Ascending aorta (tissue), 2 donors: ENCODE results near the gene RELT. TPM values are rescaled to one million over a fixed set of nuclear protein-coding genes. Genes with fewer than 3 reads are reported as not detected.

Experiments
- DNase-seq, 2 donors: peaks; one replicate each; pipeline ENCODE4 v3.0.0-alpha.2; 2019; ENCODE audit warnings: low spot score in 2 of 2
- H3K27ac ChIP-seq, 2 donors: fragments of 200-600 bp; sonication (generic); one replicate each; pipeline ENCODE4 v1.5.1; 2016 to 2017; ENCODE audit warnings: mild to moderate bottlenecking in 1 of 2
- H3K27me3 ChIP-seq: fragments of 200-600 bp; sonication (generic); one replicate; pipeline ENCODE4 v1.5.1; 2017
- H3K36me3 ChIP-seq, 2 donors: fragments of 200-600 bp; sonication (generic); one replicate each; pipeline ENCODE4 v1.5.1; 2016
- H3K4me1 ChIP-seq, 2 donors: fragments of 200-600 bp; sonication (generic); one replicate each; pipeline ENCODE4 v1.5.1; 2016 to 2017; ENCODE audit warnings: mild to moderate bottlenecking in 1 of 2
- H3K4me3 ChIP-seq, 2 donors: fragments of 200-600 bp; sonication (generic); one replicate each; pipeline ENCODE4 v1.5.1; 2016 to 2017; ENCODE audit warnings: mild to moderate bottlenecking in 1 of 2
- H3K9me3 ChIP-seq, 2 donors: fragments of 200-600 bp; sonication (generic); one replicate each; pipeline ENCODE4 v1.5.1; 2016
- CTCF ChIP-seq, 3 experiments: fragments of 200-600 bp in 2 of 3; fragments of 450-650 bp in 1 of 3; sonication (generic) in 2 of 3; IDR thresholded peaks; one replicate each; pipeline ENCODE4 v1.5.1; 2016 to 2019; ENCODE audit warnings: antibody characterized with exemption in 3 of 3, mild to moderate bottlenecking in 1 of 3, moderate library complexity in 1 of 3
- intact Hi-C: fragments of 100-400 bp; cut with DNase I; formaldehyde crosslinking; loops from one replicate; pipeline ENCODE4 v1.15.1; 2023
- total RNA-seq: library from RNA; depleted of rRNA; stranded (reverse); fragments of >200 nt; gene quantifications from one replicate; pipeline ENCODE4 v1.1.0, GENCODE V29; 2016

The RELT gene
- total RNA-seq, 1 donor from 2014 or later = 25.7 TPM

- H3K4me3 ChIP-seq = no peak overlapping the region
- no peaks in the 10 kb centered on the region for H3K9me3 ChIP-seq
- peaks cover 0 to 4% of the 10 kb centered on the region in 2 donors for H3K4me1 ChIP-seq
- no peaks in the 10 kb centered on the region for H3K36me3 ChIP-seq
- peak overlapping the region in 1 of 2 donors; percentile 19 for H3K27ac ChIP-seq
- intact Hi-C loops = no loop called here
- TF ChIP-seq CTCF (IDR thresholded peaks at IDR 0.05) = no peak
- no peak for DNase-seq
- no peaks in the 10 kb centered on the region for H3K27me3 ChIP-seq
These were observed 23.4 kb downstream of the RELT start for GRCh38 chr11:73399636-73400035.

- Histone ChIP-seq H3K36me3 (no peaks in the 10 kb centered on the region), H3K4me1 (peaks cover 0 to 4% of the 10 kb centered on the region in 2 donors), H3K9me3 (no peaks in the 10 kb centered on the region), H3K4me3 (no peak overlapping the region), H3K27ac (no peak overlapping the region), H3K27me3 (no peaks in the 10 kb centered on the region)
- intact Hi-C loops = no loop called here
- no peak for DNase-seq
- no peak for TF ChIP-seq CTCF (IDR thresholded peaks at IDR 0.05)
These were observed 24.1 kb downstream of the RELT start for GRCh38 chr11:73400293-73400692.

GRCh38 chr11:73401217-73401923 is 25.2 kb downstream of the RELT start:
- no peak for TF ChIP-seq CTCF (IDR thresholded peaks at IDR 0.05)
- Histone ChIP-seq H3K27ac (no peak overlapping the region), H3K27me3 (no peaks in the 10 kb centered on the region), H3K36me3 (peaks cover 2 to 9% of the 10 kb centered on the region in 2 donors), H3K4me3 (no peak overlapping the region), H3K4me1 (peaks cover 0 to 4% of the 10 kb centered on the region in 2 donors), H3K9me3 (no peaks in the 10 kb centered on the region)
- no peak for DNase-seq
- intact Hi-C loops = no loop called here

GRCh38 chr11:73401924-73402833 is 26.0 kb downstream of the RELT start:
- H3K27ac ChIP-seq = no peak overlapping the region
- no peak for TF ChIP-seq CTCF (IDR thresholded peaks at IDR 0.05)
- peaks cover 2 to 16% of the 10 kb centered on the region in 2 donors for H3K36me3 ChIP-seq
- H3K4me1 ChIP-seq = peaks cover 0 to 4% of the 10 kb centered on the region in 2 donors
- intact Hi-C loops = no loop called here
- H3K9me3 ChIP-seq = no peaks in the 10 kb centered on the region
- no peaks in the 10 kb centered on the region for H3K27me3 ChIP-seq
- no peak overlapping the region for H3K4me3 ChIP-seq
- no peak for DNase-seq

GRCh38 chr11:73402834-73403185 is 26.6 kb downstream of the RELT start:
- H3K27me3 ChIP-seq = no peaks in the 10 kb centered on the region
- TF ChIP-seq CTCF (IDR thresholded peaks at IDR 0.05) = no peak
- H3K4me3 ChIP-seq = no peak overlapping the region
- H3K36me3 ChIP-seq = peaks cover 6 to 22% of the 10 kb centered on the region in 2 donors
- no peak for DNase-seq
- intact Hi-C loops = no loop called here
- H3K4me1 ChIP-seq = peaks cover 0 to 4% of the 10 kb centered on the region in 2 donors
- H3K9me3 ChIP-seq = no peaks in the 10 kb centered on the region
- H3K27ac ChIP-seq = no peak overlapping the region
